Measurements from ENCODE around the gene ATG9A. TPM values are rescaled to one million over a fixed set of nuclear protein-coding genes. Genes with fewer than 3 reads are reported as not detected.

ATG9A gene
- total and polyA plus RNA-seq, 2 donors (not counting 3 experiments of a cell fraction or from before 2014, with no cell fraction given): 65.5 to 95.0 TPM

DNA sequence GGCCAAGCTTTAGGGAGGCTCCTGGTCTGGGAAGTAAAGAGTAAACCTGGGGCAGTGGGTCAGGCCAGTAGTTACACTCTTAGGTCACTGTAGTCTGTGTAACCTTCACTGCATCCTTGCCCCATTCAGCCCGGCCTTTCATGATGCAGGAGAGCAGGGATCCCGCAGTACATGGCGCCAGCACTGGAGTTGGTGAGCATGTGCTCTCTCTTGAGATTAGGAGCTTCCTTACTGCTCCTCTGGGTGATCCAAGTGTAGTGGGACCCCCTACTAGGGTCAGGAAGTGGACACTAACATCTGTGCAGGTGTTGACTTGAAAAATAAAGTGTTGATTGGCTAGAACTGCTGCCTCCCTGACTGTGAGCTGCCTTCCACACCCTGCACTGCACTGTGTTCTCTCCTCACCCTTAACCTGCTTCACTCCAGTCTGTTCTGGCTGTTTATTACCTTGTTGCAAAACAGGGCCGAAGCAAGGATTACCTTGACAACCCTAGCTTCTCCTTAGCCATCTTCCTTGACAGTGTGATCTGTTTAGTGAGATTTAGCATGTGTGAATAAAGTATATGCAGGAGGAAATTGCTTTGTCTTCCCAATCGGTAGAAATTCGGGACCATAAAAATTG lies 46.2 kb downstream of the ATG9A start:
- intact Hi-C loops (cut with micrococcal nuclease): no loop called here
- TF ChIP-seq FOS (IDR thresholded peaks at IDR 0.05; ENCODE audit: borderline replicate concordance, insufficient read depth, low read length) (no peak), GATA2 (IDR thresholded peaks at IDR 0.05; ENCODE audit: insufficient read depth, insufficient read length, low read depth, low read length) (no peak), EZH2 (IDR thresholded peaks at IDR 0.05; ENCODE audit: borderline replicate concordance, low read depth, low read length, severe bottlenecking) (no peak)
- Histone ChIP-seq H2AFZ (ENCODE audit: low read depth, low read length) (no peak overlapping the region), H3K9me1 (replicated peaks; ENCODE audit: control insufficient read depth, extremely low read depth, insufficient read depth, low read length) (no peaks in the 10 kb centered on the region), H3K4me3 (replicated peaks in 1 of 3; ENCODE audit: insufficient read depth in 1 of 3, low read depth in 1 of 3, low read length in 3 of 3) (no peak overlapping the region), H3K4me1 (ENCODE audit: control insufficient read depth, extremely low read depth, insufficient read depth, low read length) (peaks cover 10% of the 10 kb centered on the region), H4K20me1 (replicated peaks; ENCODE audit: control insufficient read depth, extremely low read depth, insufficient read depth, low read length) (no peaks in the 10 kb centered on the region), H3K9me3 (replicated peaks; ENCODE audit: control insufficient read depth, insufficient read depth, low read length) (no peaks in the 10 kb centered on the region), H3K27me3 (ENCODE audit: control insufficient read depth in 2 of 2, insufficient read depth in 2 of 2, low read length in 2 of 2) (no peaks in the 10 kb centered on the region), H3K4me2 (ENCODE audit: insufficient read depth, low read length) (no peak overlapping the region), H3K79me2 (ENCODE audit: control insufficient read depth, insufficient read depth, low read length) (peaks cover 16% of the 10 kb centered on the region), H3K36me3 (ENCODE audit: control insufficient read depth in 2 of 2, extremely low read depth in 1 of 2, insufficient read depth in 2 of 2, low read length in 2 of 2) (peaks cover 15 to 39% of the 10 kb centered on the region in 2 experiments), H3K9ac (replicated peaks; ENCODE audit: extremely low read depth, insufficient read depth, low read length) (no peak overlapping the region), H3K27ac (ENCODE audit: insufficient read depth, low read depth, low read length) (no peak overlapping the region)
- dilution Hi-C loops (cut with MboI; ENCODE audit: extremely low pct_ligation_motif_present, low sequenced_read_pairs): no loop called here
- FAIRE-seq: no peak
- BruUV-seq (replicated peaks): no TSS peak
- ChIA-PET CTCF (interaction anchor here (0.7 kb wide), 2 partner anchors 12 to 203 kb away, joined by 3 read pairs; no protein-coding TSS in a partner anchor), POLR2A (no interaction called here)
- DNase-seq (ENCODE audit: low read depth, low spot score): no peak

DNA sequence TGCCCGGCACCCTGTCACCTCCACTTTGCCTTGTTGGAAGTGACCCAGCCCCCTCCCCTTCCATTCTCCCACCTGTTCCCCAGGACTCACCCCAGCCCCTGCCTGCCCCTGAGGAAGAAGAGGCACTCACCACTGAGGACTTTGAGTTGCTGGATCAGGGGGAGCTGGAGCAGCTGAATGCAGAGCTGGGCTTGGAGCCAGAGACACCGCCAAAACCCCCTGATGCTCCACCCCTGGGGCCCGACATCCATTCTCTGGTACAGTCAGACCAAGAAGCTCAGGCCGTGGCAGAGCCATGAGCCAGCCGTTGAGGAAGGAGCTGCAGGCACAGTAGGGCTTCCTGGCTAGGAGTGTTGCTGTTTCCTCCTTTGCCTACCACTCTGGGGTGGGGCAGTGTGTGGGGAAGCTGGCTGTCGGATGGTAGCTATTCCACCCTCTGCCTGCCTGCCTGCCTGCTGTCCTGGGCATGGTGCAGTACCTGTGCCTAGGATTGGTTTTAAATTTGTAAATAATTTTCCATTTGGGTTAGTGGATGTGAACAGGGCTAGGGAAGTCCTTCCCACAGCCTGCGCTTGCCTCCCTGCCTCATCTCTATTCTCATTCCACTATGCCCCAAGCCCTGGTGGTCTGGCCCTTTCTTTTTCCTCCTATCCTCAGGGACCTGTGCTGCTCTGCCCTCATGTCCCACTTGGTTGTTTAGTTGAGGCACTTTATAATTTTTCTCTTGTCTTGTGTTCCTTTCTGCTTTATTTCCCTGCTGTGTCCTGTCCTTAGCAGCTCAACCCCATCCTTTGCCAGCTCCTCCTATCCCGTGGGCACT lies 46.9 kb downstream of the ATG9A start:
- H3K9ac ChIP-seq (replicated peaks; ENCODE audit: extremely low read depth, insufficient read depth, low read length): no peak overlapping the region
- H3K4me2 ChIP-seq (ENCODE audit: insufficient read depth, low read length): no peak overlapping the region
- intact Hi-C loops (cut with micrococcal nuclease): no loop called here
- FAIRE-seq (no peak), DNase-seq (ENCODE audit: low read depth, low spot score) (no peak)
- H3K4me1 ChIP-seq (ENCODE audit: control insufficient read depth, extremely low read depth, insufficient read depth, low read length): peaks cover 11% of the 10 kb centered on the region
- CTCF ChIA-PET: interaction anchor here (0.7 to 1.5 kb wide), 2 partner anchors 11 to 29 kb away, joined by 3 to 4 read pairs; no protein-coding TSS in a partner anchor
- no peaks in the 10 kb centered on the region for H3K9me1 ChIP-seq (replicated peaks; ENCODE audit: control insufficient read depth, extremely low read depth, insufficient read depth, low read length)
- dilution Hi-C loops (cut with MboI; ENCODE audit: extremely low pct_ligation_motif_present, low sequenced_read_pairs): no loop called here
- no peak for TF ChIP-seq JUN (IDR thresholded peaks at IDR 0.05; ENCODE audit: borderline replicate concordance, insufficient read depth, insufficient read length, low read depth)
- TF ChIP-seq EZH2 (IDR thresholded peaks at IDR 0.05; ENCODE audit: borderline replicate concordance, low read depth, low read length, severe bottlenecking): no peak
- no peak overlapping the region for H2AFZ ChIP-seq (ENCODE audit: low read depth, low read length)
- H3K9me3 ChIP-seq (replicated peaks; ENCODE audit: control insufficient read depth, insufficient read depth, low read length): no peaks in the 10 kb centered on the region
- H4K20me1 ChIP-seq (replicated peaks; ENCODE audit: control insufficient read depth, extremely low read depth, insufficient read depth, low read length): no peaks in the 10 kb centered on the region
- no TSS peak for BruUV-seq (replicated peaks)
- peaks cover 15 to 39% of the 10 kb centered on the region in 2 experiments for H3K36me3 ChIP-seq (ENCODE audit: control insufficient read depth in 2 of 2, extremely low read depth in 1 of 2, insufficient read depth in 2 of 2, low read length in 2 of 2)
- no peak overlapping the region for H3K4me3 ChIP-seq (replicated peaks in 1 of 3; ENCODE audit: insufficient read depth in 1 of 3, low read depth in 1 of 3, low read length in 3 of 3)
- H3K27ac ChIP-seq (ENCODE audit: insufficient read depth, low read depth, low read length): no peak overlapping the region
- POLR2A ChIA-PET: no interaction called here
- no peaks in the 10 kb centered on the region for H3K27me3 ChIP-seq (ENCODE audit: control insufficient read depth in 2 of 2, insufficient read depth in 2 of 2, low read length in 2 of 2)
- H3K79me2 ChIP-seq (ENCODE audit: control insufficient read depth, insufficient read depth, low read length): peaks cover 16% of the 10 kb centered on the region

All from endothelial cell of umbilical vein (primary cell).